NB4 (cell line): ENCODE measurements around the gene CELF4.

Experiments used
- MAX ChIP-seq: IDR thresholded peaks from 2 replicates; pipeline ENCODE4 v1.6.1; 2011; ENCODE audit warnings: low read depth, low read length
- MYC ChIP-seq: IDR thresholded peaks from 2 replicates; pipeline ENCODE4 v1.6.1; 2011; ENCODE audit warnings: low read depth, low read length
- POLR2A ChIP-seq: IDR thresholded peaks from 2 replicates; pipeline ENCODE4 v1.6.1; 2011; ENCODE audit warnings: mild to moderate bottlenecking; ENCODE audit not compliant: insufficient read length; ENCODE audit errors: extremely low read depth
- TF ChIP-seq, protein P1 (sequence below): IDR thresholded peaks from one replicate; pipeline ENCODE4 v1.5.1; 2012; ENCODE audit warnings: low read depth, low read length

- TF ChIP-seq, protein P1, sequence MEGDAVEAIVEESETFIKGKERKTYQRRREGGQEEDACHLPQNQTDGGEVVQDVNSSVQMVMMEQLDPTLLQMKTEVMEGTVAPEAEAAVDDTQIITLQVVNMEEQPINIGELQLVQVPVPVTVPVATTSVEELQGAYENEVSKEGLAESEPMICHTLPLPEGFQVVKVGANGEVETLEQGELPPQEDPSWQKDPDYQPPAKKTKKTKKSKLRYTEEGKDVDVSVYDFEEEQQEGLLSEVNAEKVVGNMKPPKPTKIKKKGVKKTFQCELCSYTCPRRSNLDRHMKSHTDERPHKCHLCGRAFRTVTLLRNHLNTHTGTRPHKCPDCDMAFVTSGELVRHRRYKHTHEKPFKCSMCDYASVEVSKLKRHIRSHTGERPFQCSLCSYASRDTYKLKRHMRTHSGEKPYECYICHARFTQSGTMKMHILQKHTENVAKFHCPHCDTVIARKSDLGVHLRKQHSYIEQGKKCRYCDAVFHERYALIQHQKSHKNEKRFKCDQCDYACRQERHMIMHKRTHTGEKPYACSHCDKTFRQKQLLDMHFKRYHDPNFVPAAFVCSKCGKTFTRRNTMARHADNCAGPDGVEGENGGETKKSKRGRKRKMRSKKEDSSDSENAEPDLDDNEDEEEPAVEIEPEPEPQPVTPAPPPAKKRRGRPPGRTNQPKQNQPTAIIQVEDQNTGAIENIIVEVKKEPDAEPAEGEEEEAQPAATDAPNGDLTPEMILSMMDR, result no peak
- TF ChIP-seq POLR2A (no peak), MAX (no peak), MYC (no peak)
Observed at GRCh38 chr18:37470986-37471385, 94.6 kb downstream of the CELF4 start.
